Measurements from ENCODE around the gene ADAMTS17. TPM values are rescaled to one million over a fixed set of nuclear protein-coding genes. Genes with fewer than 3 reads are reported as not detected.
A peak's percentile ranks its signal among the peaks of the same experiment; 100 is the strongest.
"Not testable (repeated sequence)": the region's sequence is repeated elsewhere in the genome, so short reads cannot be mapped to it uniquely, and the experiment has no call there.

ADAMTS17 gene
- total RNA-seq, 1 donor from 2014 or later = 8.2 TPM

DNA sequence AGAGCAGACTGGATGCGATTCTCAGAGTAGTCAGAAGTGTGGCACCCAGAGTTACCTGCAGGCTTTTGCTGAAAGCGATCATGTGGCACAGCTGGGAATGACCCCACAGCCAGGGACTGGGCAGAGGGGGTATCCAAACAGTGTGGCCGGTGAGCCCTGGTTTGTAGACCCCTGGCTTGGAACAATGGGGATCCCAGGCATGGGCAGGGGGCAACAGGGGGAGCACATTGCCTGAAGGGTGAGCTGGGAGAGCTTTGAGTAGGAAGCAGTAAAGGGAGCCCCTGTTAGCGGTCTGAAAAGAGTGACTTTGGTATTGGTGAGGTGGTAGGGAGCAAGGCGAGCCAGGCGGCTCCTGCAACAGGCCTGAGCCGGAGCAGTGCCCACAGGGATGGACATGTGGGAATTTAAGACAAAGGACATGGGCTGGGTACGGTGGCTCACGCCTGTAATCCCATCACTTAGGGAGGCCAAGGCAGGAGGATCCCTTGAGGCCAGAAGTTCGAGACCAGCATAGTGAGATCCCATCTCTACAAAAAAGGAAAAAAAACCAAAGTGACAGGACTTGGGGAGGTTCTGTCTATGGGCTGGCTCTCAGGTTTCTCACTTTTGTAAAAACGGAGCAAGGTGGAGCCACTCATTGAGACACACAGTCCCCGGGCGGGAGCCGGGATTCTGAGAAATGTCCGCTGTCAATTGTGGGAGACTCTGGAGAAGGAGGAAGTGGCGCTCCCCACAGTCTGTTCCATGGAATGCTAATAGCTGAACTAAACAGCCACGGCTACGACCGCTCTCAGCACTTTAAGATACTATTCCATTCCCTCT lies 384.7 kb downstream of the ADAMTS17 start:
- no peak for DNase-seq (ENCODE audit: low spot score)

GRCh38 chr15:99956022-99956775 lies 385.6 kb downstream of the ADAMTS17 start:
- no peak for DNase-seq (ENCODE audit: low spot score)

GRCh38 chr15:99955532-99955931 lies 386.2 kb downstream of the ADAMTS17 start:
- DNase-seq (ENCODE audit: low spot score) = no peak

GRCh38 chr15:99955181-99955525 lies 386.6 kb downstream of the ADAMTS17 start:
- DNase-seq (ENCODE audit: low spot score) = no peak

- no peak for DNase-seq (ENCODE audit: low spot score)
Observed at GRCh38 chr15:99954361-99955180, 387.2 kb downstream of the ADAMTS17 start.

DNA sequence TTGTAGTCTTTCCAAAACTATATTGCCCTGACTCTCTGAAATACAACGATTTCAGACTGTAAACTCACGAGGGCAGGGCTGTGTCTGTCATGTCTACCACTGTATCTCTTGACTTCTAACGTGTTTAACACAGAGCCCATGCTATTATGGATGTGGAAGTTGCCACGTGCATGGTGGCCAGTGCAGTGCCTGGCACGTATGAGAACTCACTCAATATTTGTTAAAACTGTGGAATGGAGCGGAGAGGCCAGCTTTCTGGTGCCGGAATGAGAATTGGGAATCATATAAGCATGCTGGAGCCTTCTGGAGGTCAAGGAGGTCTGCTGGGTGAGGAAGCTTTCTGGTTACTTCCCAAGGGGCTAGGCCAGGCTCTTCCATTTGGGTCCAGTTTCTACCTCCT lies 387.9 kb downstream of the ADAMTS17 start:
- no peak for DNase-seq (ENCODE audit: low spot score)

GRCh38 chr15:99951511-99951910 lies 390.3 kb downstream of the ADAMTS17 start:
- DNase-seq (ENCODE audit: low spot score) = peak; percentile 68

GRCh38 chr15:99944131-99944530 lies 397.6 kb downstream of the ADAMTS17 start:
- no peak for DNase-seq (ENCODE audit: low spot score)

- no peak for DNase-seq (ENCODE audit: low spot score)
Observed at GRCh38 chr15:99943466-99943865, 398.3 kb downstream of the ADAMTS17 start.

DNA sequence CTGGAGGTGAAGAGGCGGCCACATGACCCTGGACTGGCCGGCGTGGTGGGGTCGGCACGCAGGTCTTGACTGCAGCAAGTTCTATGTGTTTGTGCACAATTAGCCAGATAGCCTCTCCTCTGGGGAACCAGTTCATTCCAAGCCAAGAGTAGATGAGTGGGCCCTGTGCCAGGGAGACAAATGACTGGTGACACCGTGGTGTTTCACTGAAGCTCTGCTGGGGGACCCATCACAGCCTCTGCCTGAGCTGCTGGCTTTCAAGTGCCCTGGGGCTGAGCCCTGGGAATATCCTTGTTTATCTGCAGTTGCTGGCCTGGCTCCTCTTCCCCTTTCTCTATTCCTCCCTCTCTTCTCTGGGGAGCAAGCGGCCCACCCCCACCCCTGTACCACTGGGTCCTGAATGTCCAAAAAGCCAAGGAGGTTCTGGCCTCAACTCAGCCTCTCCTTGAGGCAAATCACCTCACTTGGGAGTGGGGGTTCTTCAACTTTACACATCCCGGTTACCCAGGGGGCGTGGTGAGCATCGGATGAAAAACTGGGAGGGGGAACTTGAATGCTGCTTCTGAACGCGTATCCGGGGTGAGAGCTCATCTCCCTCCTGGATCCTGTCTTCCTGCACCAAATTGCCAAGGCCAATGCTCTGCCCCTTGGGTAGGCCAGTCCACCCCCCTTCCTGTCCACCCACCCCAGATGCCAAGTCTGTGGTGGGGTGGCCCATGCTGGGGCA lies 408.9 kb downstream of the ADAMTS17 start:
- no peak for DNase-seq (ENCODE audit: low spot score)

GRCh38 chr15:99931703-99932603 lies 409.8 kb downstream of the ADAMTS17 start:
- no peak for DNase-seq (ENCODE audit: low spot score)

DNA sequence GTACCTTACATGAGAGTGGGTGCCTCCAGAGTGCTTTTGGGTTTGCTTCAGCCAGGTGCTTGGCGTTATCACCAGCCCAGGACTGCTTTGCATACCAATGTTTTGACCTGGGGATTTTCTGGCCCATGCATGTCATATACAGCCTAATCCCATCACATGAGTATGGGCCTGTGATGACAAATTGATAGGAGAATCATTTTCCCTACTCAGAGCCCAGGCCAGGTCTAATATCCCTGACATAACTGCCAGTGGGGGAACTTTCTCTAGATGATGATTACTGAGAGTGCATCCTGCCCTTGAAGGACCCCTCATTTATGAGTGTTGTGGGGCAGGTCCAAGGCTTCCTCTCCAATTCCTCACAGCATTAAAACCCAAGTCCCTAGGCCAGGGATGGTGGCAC lies 411.1 kb downstream of the ADAMTS17 start:
- DNase-seq (ENCODE audit: low spot score) = no peak

DNA sequence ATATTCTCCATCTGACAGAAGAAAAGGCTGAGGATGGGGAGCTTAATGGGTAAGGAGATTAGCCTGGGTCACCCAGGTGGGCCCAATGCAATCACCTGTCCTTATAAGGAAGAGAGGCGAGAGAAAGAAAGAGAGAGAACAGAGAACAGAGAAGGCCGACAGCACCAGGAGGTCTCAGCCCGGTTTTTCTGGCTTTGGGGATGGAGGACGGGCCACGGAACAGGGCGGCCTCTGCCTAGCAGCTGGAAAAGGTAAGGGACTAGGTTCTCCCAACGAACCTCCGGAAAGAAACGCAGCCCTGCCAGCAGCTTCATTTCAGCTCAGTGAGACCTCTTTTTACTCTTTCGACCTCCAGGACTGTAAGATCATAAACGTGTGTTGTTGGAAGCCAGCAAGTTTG lies 412.5 kb downstream of the ADAMTS17 start:
- DNase-seq (ENCODE audit: low spot score) = no peak

GRCh38 chr15:99928429-99928981 lies 413.3 kb downstream of the ADAMTS17 start:
- DNase-seq (ENCODE audit: low spot score) = peak; percentile 67

GRCh38 chr15:99926532-99926931 lies 415.2 kb downstream of the ADAMTS17 start:
- not testable (repeated sequence) for DNase-seq (ENCODE audit: low spot score)

DNA sequence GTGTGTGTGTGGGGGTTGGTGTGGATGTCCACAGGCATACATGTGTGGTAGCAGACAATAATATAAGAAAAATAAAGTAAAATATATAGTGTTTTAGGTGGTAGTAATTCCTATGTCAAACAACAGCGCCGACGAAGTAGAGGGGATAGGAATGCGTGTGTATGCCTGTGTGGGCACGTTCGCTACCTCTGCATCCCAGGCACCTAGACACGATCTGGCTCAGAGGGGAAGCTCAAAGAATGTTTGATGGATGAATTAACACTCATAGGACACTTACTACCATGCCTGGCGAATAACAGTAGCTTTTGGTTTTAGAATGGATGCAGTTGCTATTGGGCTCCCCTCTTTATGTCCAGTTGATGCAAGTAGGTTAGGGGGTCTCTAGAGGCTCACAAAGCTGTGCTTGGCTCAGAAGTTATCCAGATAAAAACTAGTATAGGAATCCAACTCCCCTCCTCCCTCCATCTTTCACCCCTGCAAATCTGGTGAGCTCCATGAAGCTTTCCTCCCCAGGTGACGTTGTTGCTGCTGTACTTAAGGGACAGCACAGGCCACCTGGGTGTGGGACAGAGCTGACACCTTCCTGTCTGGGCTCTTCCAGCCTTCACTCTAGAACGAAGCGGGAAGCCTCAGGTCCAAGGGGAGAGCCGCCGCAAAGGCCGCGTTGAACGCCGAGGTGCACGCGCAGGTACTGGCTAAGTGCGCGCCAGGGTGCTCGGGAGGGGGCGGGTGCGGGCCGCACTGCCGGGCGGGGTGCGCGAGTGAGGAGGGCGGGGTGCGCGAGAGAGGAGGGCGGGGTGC lies 415.9 kb downstream of the ADAMTS17 start:
- DNase-seq (ENCODE audit: low spot score) = peak; percentile 53

DNA sequence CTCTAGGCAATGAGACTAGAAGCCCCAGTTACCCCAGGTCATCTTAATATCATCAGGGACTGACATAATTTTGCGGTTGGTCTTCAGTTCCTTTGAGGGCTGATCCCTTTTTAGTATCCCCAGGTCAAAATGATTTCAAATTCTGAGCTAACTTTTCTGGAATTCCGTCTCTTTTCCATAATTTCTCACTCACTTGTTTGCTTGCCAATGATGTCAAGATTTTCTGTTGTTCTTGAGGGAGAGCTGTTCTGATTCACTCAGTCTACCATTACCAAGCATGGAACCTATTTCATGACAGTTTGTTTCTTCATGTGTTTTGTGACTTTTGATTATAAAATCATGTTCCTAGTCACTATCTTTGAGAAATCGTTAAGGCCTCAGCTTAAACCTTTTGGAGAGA lies 418.1 kb downstream of the ADAMTS17 start:
- DNase-seq (ENCODE audit: low spot score) = no peak
